WERI-Rb-1 (cell line): ENCODE data around the gene POU6F2.

Experiments
- DNase-seq: peaks from one replicate; pipeline ENCODE4 v3.0.0-alpha.2; 2020
- H3K27ac ChIP-seq: fragments of 250-450 bp; sonication (Bioruptor Pico); 2 replicates; pipeline ENCODE4 v1.5.1; 2020; ENCODE audit warnings: mild to moderate bottlenecking, moderate library complexity
- H3K27me3 ChIP-seq: fragments of 250-450 bp; sonication (Bioruptor Pico); 2 replicates; pipeline ENCODE4 v1.5.1; 2021; ENCODE audit warnings: mild to moderate bottlenecking, low read depth, moderate library complexity; ENCODE audit not compliant: insufficient read depth, severe bottlenecking
- H3K36me3 ChIP-seq: fragments of 250-450 bp; sonication (Bioruptor Pico); 2 replicates; pipeline ENCODE4 v1.5.1; 2020; ENCODE audit warnings: mild to moderate bottlenecking, moderate library complexity
- H3K4me3 ChIP-seq: 2 replicates; pipeline ENCODE4 v1.5.1; 2011; ENCODE audit warnings: low read depth, mild to moderate bottlenecking, control low read depth, low read length
- H3K9me3 ChIP-seq: fragments of 250-450 bp; sonication (Bioruptor Pico); 2 replicates; pipeline ENCODE4 v1.5.1; 2021; ENCODE audit warnings: mild to moderate bottlenecking, moderate library complexity; ENCODE audit not compliant: severe bottlenecking
- TF ChIP-seq, protein P1 (sequence below): IDR thresholded peaks from 2 replicates; pipeline ENCODE4 v1.5.1; 2011; ENCODE audit warnings: low read depth, mild to moderate bottlenecking, control low read depth, inconsistent platforms, low read length

The POU6F2 gene

DNA sequence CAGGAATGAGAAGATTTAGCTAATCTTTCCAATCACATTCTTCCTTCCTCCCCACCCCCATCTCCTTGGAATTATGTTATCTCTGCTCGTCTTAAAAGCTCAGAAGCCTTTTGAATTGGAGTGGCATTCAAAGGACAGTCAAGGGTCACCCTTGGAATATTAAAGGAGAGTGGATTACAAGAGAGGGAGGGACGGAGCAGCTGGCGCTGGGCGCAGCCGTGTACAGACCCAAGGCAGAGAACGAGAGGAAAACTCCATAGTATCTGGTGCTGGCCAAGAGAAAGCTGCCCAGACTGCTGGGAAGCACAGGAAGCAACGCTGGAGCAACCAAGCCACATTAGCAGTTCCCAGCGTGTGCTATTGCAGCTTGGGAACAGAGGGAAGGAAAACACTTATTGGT, 95.7 kb downstream of the POU6F2 start:
- H3K36me3 ChIP-seq: no peaks in the 10 kb centered on the region
- H3K9me3 ChIP-seq: no peaks in the 10 kb centered on the region
- no peak overlapping the region for H3K4me3 ChIP-seq
- H3K27ac ChIP-seq: peak overlapping the region; percentile 57
- TF ChIP-seq, protein P1, sequence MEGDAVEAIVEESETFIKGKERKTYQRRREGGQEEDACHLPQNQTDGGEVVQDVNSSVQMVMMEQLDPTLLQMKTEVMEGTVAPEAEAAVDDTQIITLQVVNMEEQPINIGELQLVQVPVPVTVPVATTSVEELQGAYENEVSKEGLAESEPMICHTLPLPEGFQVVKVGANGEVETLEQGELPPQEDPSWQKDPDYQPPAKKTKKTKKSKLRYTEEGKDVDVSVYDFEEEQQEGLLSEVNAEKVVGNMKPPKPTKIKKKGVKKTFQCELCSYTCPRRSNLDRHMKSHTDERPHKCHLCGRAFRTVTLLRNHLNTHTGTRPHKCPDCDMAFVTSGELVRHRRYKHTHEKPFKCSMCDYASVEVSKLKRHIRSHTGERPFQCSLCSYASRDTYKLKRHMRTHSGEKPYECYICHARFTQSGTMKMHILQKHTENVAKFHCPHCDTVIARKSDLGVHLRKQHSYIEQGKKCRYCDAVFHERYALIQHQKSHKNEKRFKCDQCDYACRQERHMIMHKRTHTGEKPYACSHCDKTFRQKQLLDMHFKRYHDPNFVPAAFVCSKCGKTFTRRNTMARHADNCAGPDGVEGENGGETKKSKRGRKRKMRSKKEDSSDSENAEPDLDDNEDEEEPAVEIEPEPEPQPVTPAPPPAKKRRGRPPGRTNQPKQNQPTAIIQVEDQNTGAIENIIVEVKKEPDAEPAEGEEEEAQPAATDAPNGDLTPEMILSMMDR: no peak
- H3K27me3 ChIP-seq: no peaks in the 10 kb centered on the region
- peak; percentile 91 for DNase-seq

DNA sequence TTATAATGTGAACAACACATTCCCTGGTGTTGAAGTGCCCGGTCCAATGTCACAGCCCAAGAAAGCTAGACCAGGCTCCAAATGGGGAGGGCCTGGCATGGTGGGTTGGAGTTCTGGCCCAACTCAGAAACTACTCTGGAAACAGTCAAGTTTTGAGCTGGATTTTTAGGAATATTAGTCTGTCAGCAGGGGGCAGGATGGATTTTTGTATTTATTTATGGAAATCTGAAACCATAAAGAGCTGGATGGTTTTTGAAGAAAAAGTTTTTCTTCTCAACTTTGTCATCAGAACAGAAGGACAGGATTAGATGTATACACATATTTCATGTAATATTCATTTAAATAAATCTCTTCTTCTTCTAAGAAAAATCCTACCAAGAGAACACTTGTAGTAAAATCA, 97.5 kb downstream of the POU6F2 start:
- H3K36me3 ChIP-seq: no peaks in the 10 kb centered on the region
- DNase-seq: no peak

DNA sequence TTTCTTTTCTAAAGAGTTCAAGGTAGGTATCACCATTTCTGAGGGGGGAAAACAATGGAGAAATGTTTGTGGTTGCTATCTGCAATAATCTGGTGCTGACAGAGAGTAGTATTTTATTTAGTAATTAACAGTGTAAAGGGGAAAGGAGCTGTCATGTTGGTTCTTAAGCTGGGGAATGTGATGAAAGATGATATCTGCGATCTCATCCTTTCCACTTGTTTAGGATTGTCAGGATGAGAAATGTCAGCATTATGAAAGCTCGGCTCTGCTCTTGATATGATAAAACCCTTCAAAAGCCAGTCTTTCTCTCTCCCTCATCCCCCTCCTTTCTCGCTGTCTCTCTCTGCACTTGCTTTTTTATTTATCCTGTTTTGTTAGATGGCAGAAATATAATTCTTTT, 106.1 kb downstream of the POU6F2 start:
- TF ChIP-seq, protein P1: no peak
- Histone ChIP-seq H3K36me3 (no peaks in the 10 kb centered on the region), H3K27ac (no peak overlapping the region), H3K9me3 (no peaks in the 10 kb centered on the region), H3K27me3 (no peaks in the 10 kb centered on the region), H3K4me3 (no peak overlapping the region)
- DNase-seq: no peak

More for the DNA sequence above, 97.5 kb downstream of the POU6F2 start:
- H3K27ac ChIP-seq: no peak overlapping the region
- H3K27me3 ChIP-seq: no peaks in the 10 kb centered on the region
- TF ChIP-seq, protein P1: no peak
- no peaks in the 10 kb centered on the region for H3K9me3 ChIP-seq
- no peak overlapping the region for H3K4me3 ChIP-seq

DNA sequence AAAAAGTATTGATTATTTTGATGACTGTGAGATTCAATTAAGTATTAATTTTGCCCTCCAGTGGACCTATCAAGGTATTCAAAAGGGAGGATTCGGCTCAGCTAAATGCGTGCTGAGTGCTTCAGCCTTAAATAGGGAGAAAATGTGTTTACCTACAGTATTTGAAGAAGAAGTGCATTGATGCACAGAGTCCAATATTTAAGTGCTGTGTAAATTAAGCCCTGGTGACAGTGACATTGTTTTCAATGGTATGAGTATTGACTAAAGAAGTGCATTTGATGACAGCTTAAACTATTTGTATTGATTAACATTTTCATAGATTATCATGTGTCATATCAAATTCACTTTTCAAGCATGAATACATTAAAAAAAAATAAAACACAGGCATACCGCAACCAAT, 106.6 kb downstream of the POU6F2 start:
- Histone ChIP-seq H3K36me3 (no peaks in the 10 kb centered on the region), H3K9me3 (no peaks in the 10 kb centered on the region), H3K27ac (no peak overlapping the region), H3K4me3 (no peak overlapping the region), H3K27me3 (no peaks in the 10 kb centered on the region)
- DNase-seq: no peak
- TF ChIP-seq, protein P1: no peak

DNA sequence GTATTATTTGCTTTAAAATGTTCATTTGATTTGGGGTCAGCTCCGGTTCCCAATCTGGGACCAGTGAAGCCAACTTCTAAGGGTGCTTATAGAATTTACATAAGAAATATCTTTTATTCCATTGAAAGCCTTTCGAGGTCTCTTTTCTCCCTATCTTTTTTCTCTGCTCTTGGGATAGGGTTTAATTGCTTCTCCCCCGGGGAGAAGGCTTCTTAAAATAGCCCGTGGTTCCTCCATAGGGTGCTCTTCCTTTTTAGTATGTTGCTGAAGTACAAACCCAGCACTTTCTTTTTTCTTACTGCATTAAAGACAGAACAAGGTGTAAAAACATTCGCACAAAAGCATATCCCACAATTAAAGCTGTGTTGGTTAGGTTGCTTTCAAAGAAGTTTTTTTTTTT, 107.5 kb downstream of the POU6F2 start:
- Histone ChIP-seq H3K4me3 (no peak overlapping the region), H3K27me3 (no peaks in the 10 kb centered on the region), H3K36me3 (no peaks in the 10 kb centered on the region), H3K27ac (no peak overlapping the region), H3K9me3 (no peaks in the 10 kb centered on the region)
- no peak for DNase-seq
- TF ChIP-seq, protein P1: no peak

DNA sequence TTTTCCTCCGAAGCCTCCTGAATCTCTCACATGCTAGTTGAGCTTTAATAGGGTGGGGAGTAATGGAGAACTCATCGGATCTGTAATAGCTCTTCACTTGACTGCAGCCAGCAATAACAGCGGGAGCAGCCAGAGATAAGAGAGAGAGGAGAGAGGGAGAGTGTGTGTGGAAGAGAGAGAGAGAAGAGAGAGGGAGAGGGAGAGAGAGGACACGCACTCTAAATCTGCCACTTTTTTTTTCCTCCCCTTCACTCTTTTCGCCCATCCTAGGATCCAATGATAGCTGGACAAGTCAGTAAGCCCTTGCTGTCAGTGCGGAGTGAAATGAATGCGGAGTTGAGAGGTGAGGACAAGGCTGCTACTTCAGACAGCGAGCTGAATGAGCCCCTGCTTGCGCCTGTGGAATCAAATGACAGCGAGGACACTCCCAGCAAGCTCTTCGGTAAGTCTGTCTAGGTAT, 107.9 kb downstream of the POU6F2 start:
- no peaks in the 10 kb centered on the region for H3K36me3 ChIP-seq
- no peaks in the 10 kb centered on the region for H3K27me3 ChIP-seq
- no peaks in the 10 kb centered on the region for H3K9me3 ChIP-seq
- no peak for DNase-seq
- TF ChIP-seq, protein P1: no peak
- H3K4me3 ChIP-seq: no peak overlapping the region
- no peak overlapping the region for H3K27ac ChIP-seq
